HG03039 (cell line): ENCODE data around the gene DAO.
"Not testable (repeated sequence)": the region's sequence is repeated elsewhere in the genome, so short reads cannot be mapped to it uniquely, and the experiment has no call there.

Source experiments
- ATAC-seq: cut with Tn5 transposase; IDR thresholded peaks from one replicate; pipeline ENCODE4 v1.9.1; 2021; ENCODE audit warnings: mild to moderate bottlenecking, moderate library complexity; ENCODE audit not compliant: unreplicated experiment

DAO gene

GRCh38 chr12:108879615-108880254, at the start of gene DAO:
TSS of gene DAO (plus strand) at chr12:108880092. CDS start at chr12:108885007, 4,915 bp downstream.
- ATAC-seq, result no peak

- ATAC-seq, result no peak
Measured at GRCh38 chr12:108831309-108831991, 48.4 kb upstream of the DAO start.

- ATAC-seq, result no peak
Measured at GRCh38 chr12:108832208-108832607, 47.7 kb upstream of the DAO start.

- ATAC-seq, result no peak
Measured at GRCh38 chr12:108832730-108833354, 47.0 kb upstream of the DAO start.

- no peak for ATAC-seq
Measured at GRCh38 chr12:108833355-108833733, 46.5 kb upstream of the DAO start.

- ATAC-seq, result no peak
Measured at GRCh38 chr12:108833757-108834472, 46.0 kb upstream of the DAO start.

- ATAC-seq, result no peak
Measured at GRCh38 chr12:108835860-108836634, 43.8 kb upstream of the DAO start.

- ATAC-seq, result no peak
Measured at GRCh38 chr12:108837239-108837638, 42.7 kb upstream of the DAO start.

- no peak for ATAC-seq
Measured at GRCh38 chr12:108837680-108838079, 42.2 kb upstream of the DAO start.

GRCh38 chr12:108838194-108839017, 41.5 kb upstream of the DAO start:
- ATAC-seq, result peak; percentile 80

- ATAC-seq, result no peak
Measured at GRCh38 chr12:108839018-108839889, 40.6 kb upstream of the DAO start.

GRCh38 chr12:108839890-108840230, 40.0 kb upstream of the DAO start:
- ATAC-seq, result no peak

- ATAC-seq, result no peak
Measured at GRCh38 chr12:108840605-108841332, 39.1 kb upstream of the DAO start.

GRCh38 chr12:108841825-108842224, 38.1 kb upstream of the DAO start:
- not testable (repeated sequence) for ATAC-seq

GRCh38 chr12:108842361-108842760, 37.5 kb upstream of the DAO start:
- ATAC-seq, result no peak

GRCh38 chr12:108843187-108843586, 36.7 kb upstream of the DAO start:
- ATAC-seq, result no peak

- ATAC-seq, result no peak
Measured at GRCh38 chr12:108845696-108846095, 34.2 kb upstream of the DAO start.

- ATAC-seq, result no peak
Measured at GRCh38 chr12:108846290-108846701, 33.6 kb upstream of the DAO start.
